ENCODE results near the gene ACSBG1. TPM values are rescaled to one million over a fixed set of nuclear protein-coding genes. Genes with fewer than 3 reads are reported as not detected.

The ACSBG1 gene
- total and polyA plus RNA-seq, 2 of the 8 experiments (the other 6 are each of a cell fraction or from before 2014, with no cell fraction given), result 5.4 to 7.1 TPM

GRCh38 chr15:78212546-78213424 is 21.6 kb downstream of the ACSBG1 start (continued):
- TF ChIP-seq HDAC6 (IDR thresholded peaks at IDR 0.05; ENCODE audit: low read depth, low read length) (no peak), SP4 (IDR thresholded peaks at IDR 0.05; ENCODE audit: low read length) (no peak), RXRA (IDR thresholded peaks at IDR 0.05; ENCODE audit: insufficient read depth, low read depth, low read length) (no peak)

Data from H1 (cell line).